ENCODE data around the gene CCDC157.

CCDC157 gene

GRCh38 chr22:30315962-30316576 is 40.7 kb upstream of the CCDC157 start:
- no peaks in the 10 kb centered on the region for H3K9me3 ChIP-seq (ENCODE audit: control insufficient read depth, insufficient read depth, low read depth, low read length)
- H3K4me1 ChIP-seq (ENCODE audit: control insufficient read depth, insufficient read depth, low read length), result peaks cover 9% of the 10 kb centered on the region
- H3K27me3 ChIP-seq (ENCODE audit: control insufficient read depth, insufficient read depth, low read length), result no peaks in the 10 kb centered on the region
- no peak overlapping the region for H3K4me3 ChIP-seq (ENCODE audit: low read depth, low read length)
- no peaks in the 10 kb centered on the region for H3K36me3 ChIP-seq (ENCODE audit: control insufficient read depth, insufficient read depth, low read length)
- H3K9ac ChIP-seq (ENCODE audit: low read length), result no peak overlapping the region
- H3K27ac ChIP-seq (ENCODE audit: low read depth, low read length), result no peak overlapping the region

GRCh38 chr22:30317778-30318177 is 39.0 kb upstream of the CCDC157 start:
- Histone ChIP-seq H3K36me3 (ENCODE audit: control insufficient read depth, insufficient read depth, low read length) (no peaks in the 10 kb centered on the region), H3K27me3 (ENCODE audit: control insufficient read depth, insufficient read depth, low read length) (no peaks in the 10 kb centered on the region), H3K4me3 (ENCODE audit: low read depth, low read length) (no peak overlapping the region), H3K9ac (ENCODE audit: low read length) (no peak overlapping the region), H3K4me1 (ENCODE audit: control insufficient read depth, insufficient read depth, low read length) (peaks cover 7% of the 10 kb centered on the region), H3K27ac (ENCODE audit: low read depth, low read length) (no peak overlapping the region), H3K9me3 (ENCODE audit: control insufficient read depth, insufficient read depth, low read depth, low read length) (no peaks in the 10 kb centered on the region)

GRCh38 chr22:30318799-30319419 is 37.9 kb upstream of the CCDC157 start:
- Histone ChIP-seq H3K9me3 (ENCODE audit: control insufficient read depth, insufficient read depth, low read depth, low read length) (no peaks in the 10 kb centered on the region), H3K36me3 (ENCODE audit: control insufficient read depth, insufficient read depth, low read length) (no peaks in the 10 kb centered on the region), H3K9ac (ENCODE audit: low read length) (no peak overlapping the region), H3K4me3 (ENCODE audit: low read depth, low read length) (no peak overlapping the region), H3K4me1 (ENCODE audit: control insufficient read depth, insufficient read depth, low read length) (peaks cover 7% of the 10 kb centered on the region), H3K27me3 (ENCODE audit: control insufficient read depth, insufficient read depth, low read length) (no peaks in the 10 kb centered on the region), H3K27ac (ENCODE audit: low read depth, low read length) (no peak overlapping the region)

- H3K4me3 ChIP-seq (ENCODE audit: low read depth, low read length), result no peak overlapping the region
- H3K27me3 ChIP-seq (ENCODE audit: control insufficient read depth, insufficient read depth, low read length), result no peaks in the 10 kb centered on the region
- H3K27ac ChIP-seq (ENCODE audit: low read depth, low read length), result no peak overlapping the region
- peaks cover 8% of the 10 kb centered on the region for H3K4me1 ChIP-seq (ENCODE audit: control insufficient read depth, insufficient read depth, low read length)
- no peak overlapping the region for H3K9ac ChIP-seq (ENCODE audit: low read length)
- H3K9me3 ChIP-seq (ENCODE audit: control insufficient read depth, insufficient read depth, low read depth, low read length), result no peaks in the 10 kb centered on the region
- no peaks in the 10 kb centered on the region for H3K36me3 ChIP-seq (ENCODE audit: control insufficient read depth, insufficient read depth, low read length)
Observed at GRCh38 chr22:30320021-30320556, 36.7 kb upstream of the CCDC157 start.

- Histone ChIP-seq H3K9ac (ENCODE audit: low read length) (no peak overlapping the region), H3K4me3 (ENCODE audit: low read depth, low read length) (no peak overlapping the region), H3K36me3 (ENCODE audit: control insufficient read depth, insufficient read depth, low read length) (no peaks in the 10 kb centered on the region), H3K27ac (ENCODE audit: low read depth, low read length) (no peak overlapping the region), H3K27me3 (ENCODE audit: control insufficient read depth, insufficient read depth, low read length) (no peaks in the 10 kb centered on the region), H3K9me3 (ENCODE audit: control insufficient read depth, insufficient read depth, low read depth, low read length) (no peaks in the 10 kb centered on the region), H3K4me1 (ENCODE audit: control insufficient read depth, insufficient read depth, low read length) (peaks cover 14% of the 10 kb centered on the region)
Observed at GRCh38 chr22:30321461-30321860, 35.3 kb upstream of the CCDC157 start.

- no peaks in the 10 kb centered on the region for H3K27me3 ChIP-seq (ENCODE audit: control insufficient read depth, insufficient read depth, low read length)
- no peak overlapping the region for H3K4me3 ChIP-seq (ENCODE audit: low read depth, low read length)
- H3K36me3 ChIP-seq (ENCODE audit: control insufficient read depth, insufficient read depth, low read length), result no peaks in the 10 kb centered on the region
- H3K4me1 ChIP-seq (ENCODE audit: control insufficient read depth, insufficient read depth, low read length), result peaks cover 22% of the 10 kb centered on the region
- no peaks in the 10 kb centered on the region for H3K9me3 ChIP-seq (ENCODE audit: control insufficient read depth, insufficient read depth, low read depth, low read length)
- no peak overlapping the region for H3K9ac ChIP-seq (ENCODE audit: low read length)
- no peak overlapping the region for H3K27ac ChIP-seq (ENCODE audit: low read depth, low read length)
Observed at GRCh38 chr22:30323246-30323645, 33.6 kb upstream of the CCDC157 start.

- H3K9me3 ChIP-seq (ENCODE audit: control insufficient read depth, insufficient read depth, low read depth, low read length), result no peaks in the 10 kb centered on the region
- no peaks in the 10 kb centered on the region for H3K36me3 ChIP-seq (ENCODE audit: control insufficient read depth, insufficient read depth, low read length)
- H3K4me3 ChIP-seq (ENCODE audit: low read depth, low read length), result no peak overlapping the region
- no peak overlapping the region for H3K9ac ChIP-seq (ENCODE audit: low read length)
- H3K27ac ChIP-seq (ENCODE audit: low read depth, low read length), result no peak overlapping the region
- peaks cover 22% of the 10 kb centered on the region for H3K4me1 ChIP-seq (ENCODE audit: control insufficient read depth, insufficient read depth, low read length)
- no peaks in the 10 kb centered on the region for H3K27me3 ChIP-seq (ENCODE audit: control insufficient read depth, insufficient read depth, low read length)
Observed at GRCh38 chr22:30324014-30324730, 32.6 kb upstream of the CCDC157 start.

GRCh38 chr22:30325065-30325720 is 31.6 kb upstream of the CCDC157 start:
- Histone ChIP-seq H3K9me3 (ENCODE audit: control insufficient read depth, insufficient read depth, low read depth, low read length) (no peaks in the 10 kb centered on the region), H3K9ac (ENCODE audit: low read length) (no peak overlapping the region), H3K27ac (ENCODE audit: low read depth, low read length) (no peak overlapping the region), H3K4me1 (ENCODE audit: control insufficient read depth, insufficient read depth, low read length) (peaks cover 22% of the 10 kb centered on the region), H3K27me3 (ENCODE audit: control insufficient read depth, insufficient read depth, low read length) (no peaks in the 10 kb centered on the region), H3K36me3 (ENCODE audit: control insufficient read depth, insufficient read depth, low read length) (no peaks in the 10 kb centered on the region), H3K4me3 (ENCODE audit: low read depth, low read length) (peak overlapping the region; percentile 94; the same call in 1 of the 2 replicates)

- peak overlapping the region; percentile 22 for H3K9ac ChIP-seq (ENCODE audit: low read length)
- H3K36me3 ChIP-seq (ENCODE audit: control insufficient read depth, insufficient read depth, low read length), result peaks cover 4% of the 10 kb centered on the region
- no peak overlapping the region for H3K27ac ChIP-seq (ENCODE audit: low read depth, low read length)
- peak overlapping the region; percentile 94 for H3K4me3 ChIP-seq (ENCODE audit: low read depth, low read length)
- no peaks in the 10 kb centered on the region for H3K9me3 ChIP-seq (ENCODE audit: control insufficient read depth, insufficient read depth, low read depth, low read length)
- peaks cover 22% of the 10 kb centered on the region for H3K4me1 ChIP-seq (ENCODE audit: control insufficient read depth, insufficient read depth, low read length)
- no peaks in the 10 kb centered on the region for H3K27me3 ChIP-seq (ENCODE audit: control insufficient read depth, insufficient read depth, low read length)
Observed at GRCh38 chr22:30325724-30326254, 31.0 kb upstream of the CCDC157 start.

GRCh38 chr22:30326255-30326705 is 30.5 kb upstream of the CCDC157 start:
- H3K4me1 ChIP-seq (ENCODE audit: control insufficient read depth, insufficient read depth, low read length), result peaks cover 22% of the 10 kb centered on the region
- H3K27me3 ChIP-seq (ENCODE audit: control insufficient read depth, insufficient read depth, low read length), result no peaks in the 10 kb centered on the region
- peaks cover 7% of the 10 kb centered on the region for H3K36me3 ChIP-seq (ENCODE audit: control insufficient read depth, insufficient read depth, low read length)
- peak overlapping the region; percentile 94 for H3K4me3 ChIP-seq (ENCODE audit: low read depth, low read length)
- H3K9ac ChIP-seq (ENCODE audit: low read length), result peak overlapping the region; percentile 78
- no peak overlapping the region for H3K27ac ChIP-seq (ENCODE audit: low read depth, low read length)
- H3K9me3 ChIP-seq (ENCODE audit: control insufficient read depth, insufficient read depth, low read depth, low read length), result no peaks in the 10 kb centered on the region

All from HUES6 (cell line).